Peyer's patch (tissue), 4 donors: ENCODE results near the gene ZNF407. TPM values are rescaled to one million over a fixed set of nuclear protein-coding genes. Genes with fewer than 3 reads are reported as not detected.

ENCODE experiments used
- DNase-seq, 3 donors: peaks; one replicate each; pipeline ENCODE4 v3.0.0-alpha.2; 2017 to 2019
- H3K27ac ChIP-seq, 4 donors: fragments of 200-600 bp; sonication (generic); one replicate each; pipeline ENCODE4 v1.5.1; 2016 to 2019
- H3K27me3 ChIP-seq, 2 donors: fragments of 200-600 bp; sonication (generic); one replicate each; pipeline ENCODE4 v1.5.1; 2019
- H3K36me3 ChIP-seq, 3 donors: fragments of 200-600 bp; sonication (generic); one replicate each; pipeline ENCODE4 v1.5.1; 2016 to 2019
- H3K4me1 ChIP-seq, 4 donors: fragments of 200-600 bp; sonication (generic); one replicate each; pipeline ENCODE4 v1.5.1; 2016 to 2019
- H3K4me3 ChIP-seq, 4 donors: fragments of 200-600 bp; sonication (generic); 1 replicate in 3 of 4; 2 replicates in 1 of 4; pipeline ENCODE4 v1.5.1; 2016 to 2019; ENCODE audit warnings: mild to moderate bottlenecking in 1 of 4
- H3K9me3 ChIP-seq, 4 donors: fragments of 200-600 bp; sonication (generic); one replicate each; pipeline ENCODE4 v1.5.1; 2016 to 2019; ENCODE audit warnings: mild to moderate bottlenecking in 1 of 4
- POLR2A ChIP-seq, 2 donors: fragments of 450-650 bp; IDR thresholded peaks; one replicate each; pipeline ENCODE4 v1.5.1; 2017; ENCODE audit warnings: antibody characterized with exemption in 2 of 2, mild to moderate bottlenecking in 2 of 2, moderate library complexity in 2 of 2
- total RNA-seq, 4 donors: library from RNA; depleted of rRNA; stranded (reverse); fragments of >200 nt; gene quantifications; one replicate each; pipeline ENCODE4 v1.1.0, GENCODE V29; 2016
- TF ChIP-seq, protein P1 (sequence below), 6 experiments: fragments of 450-650 bp in 4 of 6; fragments of 200-600 bp in 2 of 6; sonication (generic) in 1 of 6; IDR thresholded peaks; one replicate each; pipeline ENCODE4 v1.5.1; 2017 to 2019; ENCODE audit warnings: antibody characterized with exemption in 6 of 6, mild to moderate bottlenecking in 3 of 6, moderate library complexity in 1 of 6

ZNF407 gene
- total RNA-seq, 4 donors from 2014 or later: 24.0 to 54.5 (median 32.3) TPM

DNA sequence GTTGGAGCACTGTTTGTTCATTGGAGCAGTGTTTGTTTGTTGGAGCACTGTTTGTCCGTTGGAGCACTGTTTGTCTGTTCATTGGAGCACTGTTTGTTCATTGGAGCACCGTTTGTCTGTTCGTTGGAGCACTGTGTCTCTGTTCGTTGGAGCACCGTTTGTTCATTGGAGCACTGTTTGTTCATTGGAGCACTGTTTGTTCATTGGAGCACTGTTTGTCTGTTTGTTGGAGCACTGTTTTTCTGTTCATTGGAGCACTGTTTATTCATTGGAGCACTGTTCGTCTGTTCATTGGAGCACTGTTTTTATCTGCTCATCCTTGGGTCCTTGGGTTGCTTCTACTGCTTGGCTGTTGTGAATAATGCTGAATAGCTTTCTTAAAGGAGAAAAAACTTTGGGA, 74.7 kb downstream of the ZNF407 start:
- Histone ChIP-seq H3K27ac (no peak overlapping the region), H3K4me3 (no peak overlapping the region), H3K27me3 (no peaks in the 10 kb centered on the region), H3K4me1 (no peaks in the 10 kb centered on the region), H3K9me3 (peaks cover 0 to 5% (median 0%) of the 10 kb centered on the region in 4 donors), H3K36me3 (no peaks in the 10 kb centered on the region)
- TF ChIP-seq POLR2A (IDR thresholded peaks at IDR 0.05): no peak
- TF ChIP-seq, protein P1, sequence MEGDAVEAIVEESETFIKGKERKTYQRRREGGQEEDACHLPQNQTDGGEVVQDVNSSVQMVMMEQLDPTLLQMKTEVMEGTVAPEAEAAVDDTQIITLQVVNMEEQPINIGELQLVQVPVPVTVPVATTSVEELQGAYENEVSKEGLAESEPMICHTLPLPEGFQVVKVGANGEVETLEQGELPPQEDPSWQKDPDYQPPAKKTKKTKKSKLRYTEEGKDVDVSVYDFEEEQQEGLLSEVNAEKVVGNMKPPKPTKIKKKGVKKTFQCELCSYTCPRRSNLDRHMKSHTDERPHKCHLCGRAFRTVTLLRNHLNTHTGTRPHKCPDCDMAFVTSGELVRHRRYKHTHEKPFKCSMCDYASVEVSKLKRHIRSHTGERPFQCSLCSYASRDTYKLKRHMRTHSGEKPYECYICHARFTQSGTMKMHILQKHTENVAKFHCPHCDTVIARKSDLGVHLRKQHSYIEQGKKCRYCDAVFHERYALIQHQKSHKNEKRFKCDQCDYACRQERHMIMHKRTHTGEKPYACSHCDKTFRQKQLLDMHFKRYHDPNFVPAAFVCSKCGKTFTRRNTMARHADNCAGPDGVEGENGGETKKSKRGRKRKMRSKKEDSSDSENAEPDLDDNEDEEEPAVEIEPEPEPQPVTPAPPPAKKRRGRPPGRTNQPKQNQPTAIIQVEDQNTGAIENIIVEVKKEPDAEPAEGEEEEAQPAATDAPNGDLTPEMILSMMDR (IDR thresholded peaks at IDR 0.05): no peak
- DNase-seq: no peak

DNA sequence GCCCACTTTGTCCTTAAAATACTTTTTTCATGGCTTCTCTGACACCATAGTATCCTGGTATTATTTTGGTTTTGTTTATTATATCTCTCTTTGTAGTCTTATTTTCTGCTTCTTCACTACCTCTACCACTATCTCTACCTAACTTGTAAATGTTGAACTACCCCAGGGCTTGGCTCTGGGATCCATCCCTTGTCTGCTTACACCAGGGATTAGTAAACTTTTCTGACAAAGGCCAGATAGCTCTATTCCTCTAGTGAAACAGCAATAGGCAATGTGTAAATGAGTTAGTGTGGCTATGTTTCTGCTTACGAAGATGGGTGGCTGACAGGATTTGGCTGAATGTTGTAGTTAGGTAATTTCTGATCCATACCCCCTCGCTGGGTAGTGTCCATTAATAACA, 76.8 kb downstream of the ZNF407 start:
- no peak overlapping the region for H3K27ac ChIP-seq
- TF ChIP-seq POLR2A (IDR thresholded peaks at IDR 0.05): no peak
- TF ChIP-seq, protein P1 (IDR thresholded peaks at IDR 0.05): no peak
- no peak for DNase-seq

DNA sequence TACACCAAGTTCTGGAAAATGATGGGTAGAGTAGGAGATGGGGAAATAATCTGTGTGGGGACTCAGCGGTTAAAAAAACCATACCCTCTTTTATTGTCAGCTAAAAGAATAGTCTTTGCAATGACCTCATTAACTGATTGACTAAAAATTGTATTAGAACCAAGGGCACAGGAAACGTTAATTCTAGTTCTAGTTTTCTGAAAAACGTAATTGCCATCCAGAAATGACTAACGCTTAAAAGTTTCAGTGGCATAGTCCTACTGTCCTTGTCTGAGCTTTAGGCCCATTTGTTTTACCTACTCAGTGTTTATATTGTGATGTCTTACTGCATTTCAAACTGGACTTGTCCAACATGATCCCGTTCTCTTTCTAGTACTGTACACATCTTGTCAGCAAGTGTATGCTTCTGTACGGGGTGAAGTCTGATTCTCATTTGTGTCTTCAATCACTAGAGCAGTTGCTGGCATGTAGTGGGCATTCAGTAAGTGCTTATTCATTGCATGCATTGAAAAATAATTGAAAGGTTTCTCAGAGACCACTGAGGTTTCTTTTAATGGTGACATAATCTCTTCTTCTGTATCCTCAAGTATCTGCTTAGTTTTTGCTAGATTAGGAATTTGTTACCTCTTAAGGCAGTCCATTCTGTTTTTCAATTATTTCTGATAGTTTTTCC, 81.5 kb downstream of the ZNF407 start:
- Histone ChIP-seq H3K4me1 (no peaks in the 10 kb centered on the region), H3K9me3 (peaks cover 0 to 5% (median 0%) of the 10 kb centered on the region in 4 donors), H3K4me3 (no peak overlapping the region), H3K36me3 (no peaks in the 10 kb centered on the region), H3K27ac (no peak overlapping the region), H3K27me3 (no peaks in the 10 kb centered on the region)
- no peak for TF ChIP-seq POLR2A (IDR thresholded peaks at IDR 0.05)
- TF ChIP-seq, protein P1 (IDR thresholded peaks at IDR 0.05): no peak
- DNase-seq: no peak

More for the DNA sequence above, 76.8 kb downstream of the ZNF407 start:
- Histone ChIP-seq H3K4me1 (no peaks in the 10 kb centered on the region), H3K36me3 (no peaks in the 10 kb centered on the region), H3K27me3 (no peaks in the 10 kb centered on the region), H3K9me3 (peaks cover 0 to 5% (median 0%) of the 10 kb centered on the region in 4 donors), H3K4me3 (no peak overlapping the region)

DNA sequence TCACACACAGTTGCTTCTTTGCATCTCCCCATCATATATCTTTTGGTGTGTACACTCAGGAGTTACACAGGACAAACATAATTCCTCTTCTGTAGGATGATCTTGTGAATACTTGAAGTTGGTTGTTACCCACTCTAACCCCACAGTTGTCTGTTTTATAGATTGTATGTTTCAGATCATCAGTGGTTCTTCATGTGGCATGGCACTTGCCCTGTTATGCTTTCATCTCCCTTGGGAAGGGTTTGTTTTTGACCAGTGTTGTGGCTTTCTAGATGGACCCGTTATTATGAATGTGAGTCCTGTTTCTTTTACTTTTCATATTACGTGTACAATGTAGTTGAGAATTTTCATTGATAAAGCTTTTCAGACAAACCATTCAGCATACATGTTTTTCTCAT, 82.0 kb downstream of the ZNF407 start:
- no peaks in the 10 kb centered on the region for H3K27me3 ChIP-seq
- TF ChIP-seq, protein P1 (IDR thresholded peaks at IDR 0.05): no peak
- TF ChIP-seq POLR2A (IDR thresholded peaks at IDR 0.05): no peak
- no peaks in the 10 kb centered on the region for H3K4me1 ChIP-seq
- no peaks in the 10 kb centered on the region for H3K36me3 ChIP-seq
- H3K27ac ChIP-seq: no peak overlapping the region
- H3K4me3 ChIP-seq: no peak overlapping the region
- DNase-seq: no peak
- peaks cover 0 to 5% (median 0%) of the 10 kb centered on the region in 4 donors for H3K9me3 ChIP-seq

DNA sequence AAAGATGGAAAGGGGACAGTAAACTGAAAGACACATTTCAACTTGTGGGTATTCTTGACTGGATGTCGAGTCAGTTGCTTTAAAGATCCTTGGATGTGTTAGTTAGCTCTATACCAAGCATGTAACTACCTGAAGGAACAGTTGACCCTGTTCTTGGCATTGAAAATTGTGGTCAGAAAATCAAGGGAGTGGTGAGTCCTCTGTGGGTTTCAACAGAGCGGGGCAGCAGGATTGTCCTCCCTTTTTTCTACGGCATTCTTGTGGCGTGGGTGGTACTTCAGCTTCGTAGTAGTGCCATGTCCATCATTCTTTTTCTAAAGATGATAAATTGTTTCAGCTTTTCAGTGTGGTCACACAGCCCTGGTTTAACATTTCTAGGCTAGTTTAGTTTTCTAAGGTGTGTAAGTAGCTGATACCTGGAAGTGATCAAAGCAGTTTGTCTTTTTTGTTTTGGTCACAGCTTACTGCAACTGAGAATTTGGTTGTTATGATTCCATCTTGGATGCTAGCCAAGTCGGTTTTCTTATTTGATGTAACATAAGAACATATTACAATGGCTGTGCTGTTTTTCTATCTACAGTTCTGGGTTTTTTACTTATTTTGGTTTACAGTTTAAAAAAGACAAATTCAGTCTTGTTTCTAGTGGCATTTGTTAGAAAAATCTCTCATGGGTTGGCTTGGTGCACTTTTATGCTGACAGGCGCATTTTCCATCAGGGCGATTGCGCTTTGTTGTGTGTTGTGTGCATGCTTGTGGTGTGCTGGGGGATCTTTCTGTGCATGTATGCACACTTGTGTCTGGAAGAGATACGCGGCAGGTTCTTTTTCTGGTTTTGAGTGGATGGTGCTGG, 84.7 kb downstream of the ZNF407 start:
- no peaks in the 10 kb centered on the region for H3K36me3 ChIP-seq
- TF ChIP-seq, protein P1 (IDR thresholded peaks at IDR 0.05): no peak
- no peak for TF ChIP-seq POLR2A (IDR thresholded peaks at IDR 0.05)
- H3K27ac ChIP-seq: no peak overlapping the region
- no peaks in the 10 kb centered on the region for H3K9me3 ChIP-seq
- no peak for DNase-seq
- no peaks in the 10 kb centered on the region for H3K27me3 ChIP-seq
- no peaks in the 10 kb centered on the region for H3K4me1 ChIP-seq
- H3K4me3 ChIP-seq: no peak overlapping the region
